NCI-H2029 (cell line): ENCODE results near the gene LCE2D.

ENCODE experiments used
- DNase-seq: peaks from one replicate; lab custom pipeline; 2025; lab: John Stamatoyannopoulos, UW

Gene LCE2D

DNA sequence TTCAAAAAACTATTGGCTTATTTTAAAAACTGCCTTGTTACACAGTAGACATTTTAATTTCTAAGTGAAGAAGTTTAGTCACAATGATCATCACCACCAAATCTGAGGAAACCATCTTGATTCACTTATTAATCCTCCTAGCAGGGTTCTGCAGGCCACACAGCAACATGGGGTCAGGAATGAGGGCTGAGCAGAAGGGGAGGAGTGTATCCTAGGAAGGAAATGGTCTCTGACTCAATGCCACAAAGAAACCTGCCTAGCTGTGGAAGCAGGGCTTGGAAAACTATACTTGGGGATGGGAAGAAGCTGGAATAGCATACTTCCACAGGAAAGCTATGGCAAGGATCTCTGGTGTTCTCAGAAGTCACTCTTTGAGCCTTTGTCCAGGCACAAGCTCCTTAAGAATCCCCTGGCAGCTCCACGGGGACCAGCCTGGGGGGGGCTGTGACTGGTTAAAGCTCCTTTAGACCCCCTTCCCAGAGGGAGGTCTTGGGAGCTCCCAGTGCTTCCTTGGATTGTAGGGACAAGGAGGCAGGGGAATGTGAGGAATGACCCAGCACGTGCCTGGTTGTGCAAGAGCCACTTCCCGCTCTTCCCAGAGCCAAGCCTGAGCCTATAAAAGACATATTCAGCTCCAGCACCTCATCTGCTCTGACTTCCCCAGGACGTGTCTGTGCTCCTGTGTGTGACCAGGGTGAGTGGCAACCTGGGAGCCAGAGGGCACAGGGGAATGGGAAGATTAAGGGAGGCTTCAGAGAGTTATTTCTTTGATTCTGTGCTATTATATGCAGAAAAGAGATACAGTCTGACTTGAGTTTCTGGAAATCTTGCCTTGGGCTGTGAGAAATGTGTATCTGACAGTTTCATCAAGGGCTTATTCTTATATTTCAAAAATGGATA is 34.8 kb downstream of the LCE2D start, which contains the start of gene LCE2A:
Gene LCE2A (plus strand): TSS at position 645 of the 900 bp plus-strand sequence. CDS start 557 bp downstream, outside the sequence.
- DNase-seq, result no peak

DNA sequence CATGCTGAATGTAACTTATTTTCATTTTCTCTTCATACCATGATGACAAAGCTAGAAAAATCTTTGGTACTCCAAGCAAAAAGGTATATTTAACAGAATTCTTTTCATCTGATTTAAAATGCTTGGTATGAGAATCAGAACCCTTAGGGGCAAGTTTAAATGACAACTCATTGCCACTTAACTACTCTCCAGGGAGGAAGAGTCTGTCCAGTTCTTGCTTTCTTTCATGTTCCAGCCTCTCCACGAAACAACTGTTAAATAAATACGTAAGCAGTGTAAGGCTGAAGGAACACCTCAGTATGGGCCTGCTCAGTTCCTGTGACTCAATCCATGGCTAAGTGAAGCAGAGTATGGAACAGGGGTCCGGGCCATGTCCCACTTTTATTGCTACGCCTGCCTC is 36.6 kb downstream of the LCE2D start:
- no peak for DNase-seq

DNA sequence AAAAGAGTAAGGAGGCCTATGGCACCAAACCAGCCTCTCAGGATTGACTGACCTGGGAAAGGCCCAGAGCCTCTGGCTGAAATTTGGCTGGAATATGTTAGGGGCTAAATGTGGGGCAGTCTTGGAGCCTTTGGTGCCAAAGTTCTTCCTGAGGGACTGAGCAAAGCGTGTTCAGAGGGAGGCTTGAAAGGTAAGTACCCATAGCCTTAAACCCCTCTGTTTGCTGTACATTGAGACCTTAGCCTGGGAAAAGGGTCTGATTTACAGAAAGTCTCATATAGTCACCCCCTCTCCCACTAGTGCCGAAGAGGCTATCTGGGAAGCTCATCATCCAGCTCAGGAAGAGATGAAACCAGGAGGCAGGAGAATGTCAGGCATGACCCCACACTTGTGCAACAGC is 44.7 kb downstream of the LCE2D start, which contains the start of gene LCE4A:
Gene LCE4A (plus strand): TSS at position 301 of the 400 bp plus-strand sequence. CDS start 916 bp downstream, outside the sequence.
- DNase-seq, result no peak
